ENCODE results near the gene TIMM50. TPM values are rescaled to one million over a fixed set of nuclear protein-coding genes. Genes with fewer than 3 reads are reported as not detected.
"Not testable (repeated sequence)": the region's sequence is repeated elsewhere in the genome, so short reads cannot be mapped to it uniquely, and the experiment has no call there.

TIMM50 gene
- total RNA-seq, 1 donor from 2014 or later = 65.3 TPM

- TF ChIP-seq POLR2A (IDR thresholded peaks at IDR 0.05) (no peak), CTCF (IDR thresholded peaks at IDR 0.05) (peak; percentile 37 to 56 (median 54))
- intact Hi-C loops (cut with DNase I) = loop anchor here (10.0 kb wide), 1 partner anchor 349 kb away; the partner anchor contains the start of gene PAK4
- no peaks in the 10 kb centered on the region for H3K4me1 ChIP-seq
- H3K36me3 ChIP-seq = peaks cover 4 to 76% of the 10 kb centered on the region in 2 donors
- no peak overlapping the region for H3K4me3 ChIP-seq
- H3K27ac ChIP-seq = no peak overlapping the region
- no peaks in the 10 kb centered on the region for H3K27me3 ChIP-seq
- no peaks in the 10 kb centered on the region for H3K9me3 ChIP-seq
- no peak for DNase-seq (ENCODE audit: extremely low spot score in 2 of 2)
These were observed 6.5 kb upstream of the TIMM50 start for GRCh38 chr19:39474139-39474620.

- peaks cover 4 to 60% of the 10 kb centered on the region in 2 donors for H3K36me3 ChIP-seq
- H3K27ac ChIP-seq = no peak overlapping the region
- H3K9me3 ChIP-seq = no peaks in the 10 kb centered on the region
- TF ChIP-seq CTCF (IDR thresholded peaks at IDR 0.05) = no peak
- no peak for TF ChIP-seq POLR2A (IDR thresholded peaks at IDR 0.05)
- no peak for TF ChIP-seq POLR2AphosphoS5 (IDR thresholded peaks at IDR 0.05; ENCODE audit: insufficient read depth in 1 of 2, low read depth in 1 of 2)
- H3K4me3 ChIP-seq = no peak overlapping the region
- intact Hi-C loops (cut with DNase I) = loop anchor here (5.0 to 10.0 kb wide), 2 partner anchors 57 to 351 kb away; partner anchors contain the start of genes EID2B and PAK4
- H3K4me1 ChIP-seq = peaks cover 7% of the 10 kb centered on the region
- H3K27me3 ChIP-seq = no peaks in the 10 kb centered on the region
- DNase-seq (ENCODE audit: extremely low spot score in 2 of 2) = no peak
These were observed 4.9 kb upstream of the TIMM50 start for GRCh38 chr19:39475748-39476147.

- DNase-seq (ENCODE audit: extremely low spot score in 2 of 2); H3K27me3 ChIP-seq; H3K27ac ChIP-seq; H3K9me3 ChIP-seq; H3K4me3 ChIP-seq: not testable (repeated sequence)
- H3K4me1 ChIP-seq = peaks cover 25% of the 10 kb centered on the region
- peaks cover 0 to 28% of the 10 kb centered on the region in 2 donors for H3K36me3 ChIP-seq
- intact Hi-C loops (cut with DNase I) = loop anchor here (5.0 to 10.0 kb wide), 2 partner anchors 53 to 355 kb away; partner anchors contain the start of genes EID2B and PAK4
These were observed 1.3 kb upstream of the TIMM50 start for GRCh38 chr19:39479319-39479801.

- Histone ChIP-seq H3K9me3 (no peaks in the 10 kb centered on the region), H3K27me3 (no peaks in the 10 kb centered on the region), H3K27ac (peak overlapping the region; percentile 78), H3K36me3 (peaks cover 0 to 25% of the 10 kb centered on the region in 2 donors), H3K4me3 (peak overlapping the region; percentile 72 to 79), H3K4me1 (peaks cover 25% of the 10 kb centered on the region)
- intact Hi-C loops (cut with DNase I) = loop anchor here (5.0 to 10.0 kb wide), 2 partner anchors 52 to 355 kb away; partner anchors contain the start of genes EID2B and PAK4
- DNase-seq (ENCODE audit: extremely low spot score in 2 of 2) = no peak
- no peak for TF ChIP-seq POLR2AphosphoS5 (IDR thresholded peaks at IDR 0.05; ENCODE audit: insufficient read depth in 1 of 2, low read depth in 1 of 2)
These were observed 722 bp upstream of the TIMM50 start for GRCh38 chr19:39479916-39480315.

GRCh38 chr19:39481229-39481545 lies 549 bp downstream of the TIMM50 start:
- TF ChIP-seq POLR2AphosphoS5 (IDR thresholded peaks at IDR 0.05; ENCODE audit: insufficient read depth in 1 of 2, low read depth in 1 of 2) = no peak
- no peak for TF ChIP-seq CTCF (IDR thresholded peaks at IDR 0.05)
- no peak for TF ChIP-seq POLR2A (IDR thresholded peaks at IDR 0.05)
- intact Hi-C loops (cut with DNase I) = no loop called here
- peak overlapping the region; percentile 72 to 79 for H3K4me3 ChIP-seq
- H3K9me3 ChIP-seq = no peaks in the 10 kb centered on the region
- DNase-seq (ENCODE audit: extremely low spot score in 2 of 2) = no peak
- peak overlapping the region; percentile 78 for H3K27ac ChIP-seq
- peaks cover 25% of the 10 kb centered on the region for H3K4me1 ChIP-seq
- H3K27me3 ChIP-seq = no peaks in the 10 kb centered on the region
- peaks cover 0 to 23% of the 10 kb centered on the region in 2 donors for H3K36me3 ChIP-seq

- Histone ChIP-seq H3K27me3 (no peaks in the 10 kb centered on the region), H3K4me3 (peak overlapping the region; percentile 72 to 79), H3K4me1 (peaks cover 25% of the 10 kb centered on the region), H3K9me3 (no peaks in the 10 kb centered on the region), H3K27ac (no peak overlapping the region), H3K36me3 (peaks cover 0 to 23% of the 10 kb centered on the region in 2 donors)
- TF ChIP-seq CTCF (IDR thresholded peaks at IDR 0.05) = no peak
- no peak for TF ChIP-seq POLR2AphosphoS5 (IDR thresholded peaks at IDR 0.05; ENCODE audit: insufficient read depth in 1 of 2, low read depth in 1 of 2)
- TF ChIP-seq POLR2A (IDR thresholded peaks at IDR 0.05) = no peak
- intact Hi-C loops (cut with DNase I) = no loop called here
- DNase-seq (ENCODE audit: extremely low spot score in 2 of 2) = no peak
These were observed 1.0 kb downstream of the TIMM50 start for GRCh38 chr19:39481676-39482075.

All from vagina (tissue), 2 donors.